IMR-90 (cell line): ENCODE results near the gene ARHGEF7. TPM values are rescaled to one million over a fixed set of nuclear protein-coding genes. Genes with fewer than 3 reads are reported as not detected.

ENCODE experiments used
- ATAC-seq: fragments of 200-7000 bp; cut with Tn5 transposase; 2 replicates; pipeline ENCODE4 v1.9.1; 2020; ENCODE audit warnings: low read depth, mild to moderate bottlenecking, moderate library complexity
- BruUV-seq: library from RNA; stranded (reverse); fragments of 400-500 nt; replicated peaks from 2 replicates; lab custom pipeline; 2021; lab: Mats Ljungman, UMichigan
- CTCF ChIA-PET: fragments of 300-600 bp; formaldehyde crosslinking; extraction: SDS; loops from one replicate; lab custom pipeline; 2021; ENCODE audit warnings: antibody characterized with exemption; lab: Yijun Ruan, JAX
- POLR2A ChIA-PET: fragments of 300-600 bp; sonication (Branson Sonifier 250); formaldehyde crosslinking; loops from one replicate; lab custom pipeline; 2022; ENCODE audit warnings: antibody characterized with exemption; ENCODE audit not compliant: unreplicated experiment; lab: Charles Lee
- DNase-seq: peaks from one replicate; pipeline ENCODE4 v3.0.0; 2013
- H2AFZ ChIP-seq: replicated peaks from 2 replicates; pipeline ENCODE3; 2013; ENCODE audit warnings: low read length, mild to moderate bottlenecking; ENCODE audit not compliant: poor library complexity
- H2AK5ac ChIP-seq: 2 replicates; pipeline ENCODE4 v1.6.1; 2013; ENCODE audit warnings: low read depth, low read length, inconsistent platforms
- H2AK9ac ChIP-seq: replicated peaks from 2 replicates; pipeline ENCODE3; 2013; ENCODE audit warnings: mild to moderate bottlenecking, low read depth, low read length, moderate library complexity; ENCODE audit not compliant: poor library complexity
- H2BK120ac ChIP-seq: 2 replicates; pipeline ENCODE4 v1.6.1; 2013; ENCODE audit warnings: low read depth, low read length, inconsistent platforms
- H2BK15ac ChIP-seq: 3 replicates; pipeline ENCODE4 v1.6.1; 2013; ENCODE audit warnings: low read depth, low read length, inconsistent platforms
- H2BK20ac ChIP-seq: 2 replicates; pipeline ENCODE4 v1.6.1; 2013; ENCODE audit warnings: low read depth, mild to moderate bottlenecking, inconsistent platforms, low read length, moderate library complexity
- H2BK5ac ChIP-seq: 2 replicates; pipeline ENCODE4 v1.6.1; 2013; ENCODE audit warnings: mild to moderate bottlenecking, low read depth, low read length, inconsistent platforms; ENCODE audit not compliant: poor library complexity, severe bottlenecking
- H3K14ac ChIP-seq: replicated peaks from 2 replicates; pipeline ENCODE4 v1.6.1; 2013; ENCODE audit warnings: low read depth, low read length, inconsistent platforms
- H3K18ac ChIP-seq: 2 replicates; pipeline ENCODE4 v1.6.1; 2013; ENCODE audit warnings: low read depth, low read length, control low read depth
- H3K23ac ChIP-seq: 2 replicates; pipeline ENCODE4 v1.6.1; 2013; ENCODE audit warnings: low read depth, low read length, inconsistent platforms
- H3K27ac ChIP-seq: 2 replicates; pipeline ENCODE4 v1.5.1; 2013; ENCODE audit warnings: mild to moderate bottlenecking, control low read depth, low read length; ENCODE audit not compliant: insufficient read depth
- H3K27me3 ChIP-seq: 2 replicates; pipeline ENCODE4 v1.6.1; 2013; ENCODE audit warnings: low read length; ENCODE audit not compliant: control insufficient read depth, insufficient read depth
- H3K36me3 ChIP-seq: 2 replicates; pipeline ENCODE4 v1.6.1; 2013; ENCODE audit warnings: low read length, mixed read lengths; ENCODE audit not compliant: control insufficient read depth, insufficient read depth
- H3K4ac ChIP-seq: 2 replicates; pipeline ENCODE4 v1.6.1; 2013; ENCODE audit warnings: low read depth, low read length, inconsistent platforms
- H3K4me1 ChIP-seq: 2 replicates; pipeline ENCODE4 v1.6.1; 2013; ENCODE audit warnings: low read length, mixed read lengths; ENCODE audit not compliant: control insufficient read depth, insufficient read depth
- H3K4me2 ChIP-seq: 2 replicates; pipeline ENCODE4 v1.6.1; 2013; ENCODE audit warnings: low read depth, mild to moderate bottlenecking, control low read depth, low read length, moderate library complexity
- H3K4me3 ChIP-seq: 2 replicates; pipeline ENCODE4 v1.5.1; 2013; ENCODE audit warnings: low read depth, mild to moderate bottlenecking, control low read depth, low read length, moderate library complexity; ENCODE audit not compliant: insufficient read depth
- H3K56ac ChIP-seq: 2 replicates; pipeline ENCODE4 v1.6.1; 2013; ENCODE audit warnings: low read length, inconsistent platforms; ENCODE audit not compliant: insufficient read depth; ENCODE audit errors: extremely low read depth
- H3K79me1 ChIP-seq, 2 experiments: 2 replicates each; pipeline ENCODE4 v1.6.1; 2013; ENCODE audit warnings: low read length in 2 of 2, inconsistent platforms in 1 of 2, low read depth in 1 of 2
- H3K9ac ChIP-seq: 2 replicates; pipeline ENCODE4 v1.6.1; 2013; ENCODE audit warnings: low read depth, low read length, control low read depth
- H3K9me1 ChIP-seq: 2 replicates; pipeline ENCODE4 v1.6.1; 2013; ENCODE audit warnings: low read length, inconsistent platforms; ENCODE audit not compliant: insufficient read depth
- H3K9me3 ChIP-seq: 2 replicates; pipeline ENCODE4 v1.6.1; 2013; ENCODE audit warnings: low read length; ENCODE audit not compliant: control insufficient read depth, insufficient read depth
- H4K20me1 ChIP-seq: 2 replicates; pipeline ENCODE4 v1.6.1; 2013; ENCODE audit warnings: low read length, inconsistent platforms; ENCODE audit not compliant: insufficient read depth
- H4K5ac ChIP-seq: 2 replicates; pipeline ENCODE4 v1.6.1; 2013; ENCODE audit warnings: mild to moderate bottlenecking, low read depth, low read length, control low read depth
- H4K8ac ChIP-seq, 2 experiments: 2 replicates each; pipeline ENCODE4 v1.6.1; 2013; ENCODE audit warnings: low read depth in 2 of 2, low read length in 2 of 2, control low read depth in 1 of 2, inconsistent platforms in 1 of 2
- H4K91ac ChIP-seq: 2 replicates; pipeline ENCODE4 v1.6.1; 2013; ENCODE audit warnings: low read depth, low read length, inconsistent platforms; ENCODE audit not compliant: insufficient read depth
- FOS ChIP-seq: fragments of 150-350 bp; IDR thresholded peaks from 2 replicates; pipeline ENCODE4 v1.6.1; 2016; ENCODE audit warnings: low read depth, low read length
- MAZ ChIP-seq: IDR thresholded peaks from 2 replicates; pipeline ENCODE4 v1.6.1; 2012; ENCODE audit warnings: low read depth, mild to moderate bottlenecking, low read length, improper control_type of control experiment, moderate library complexity, borderline replicate concordance
- WGBS, 2 experiments: methylation state at CpG; one replicate each; pipeline versions ENCODE4 v1.1.5 to v1.1.7; 2013; ENCODE audit warnings: missing lambda C conversion rate in 2 of 2; ENCODE audit not compliant: insufficient read length in 1 of 2; ENCODE audit errors: extremely low coverage in 2 of 2; 5-methylcytosine and 5-hydroxymethylcytosine counted together
- dilution Hi-C: fragments of 300-500 bp; cut with HindIII; formaldehyde crosslinking; loops from one replicate; pipeline ENCODE4 v1.14.3; 2018; ENCODE audit warnings: low sequenced_read_pairs; ENCODE audit not compliant: unreplicated experiment
- in situ Hi-C: fragments of 300-500 bp; cut with MboI; formaldehyde crosslinking; loops from 3 replicates; pipeline ENCODE4 v1.14.3; 2019; ENCODE audit warnings: low sequenced_read_pairs, inconsistent platforms, mixed read lengths
- intact Hi-C: fragments of 100-400 bp; cut with micrococcal nuclease; formaldehyde crosslinking; loops from 2 replicates; pipeline ENCODE4 v1.10.0; 2022
- polyA plus RNA-seq, 3 experiments: library from polyadenylated mRNA; depleted of rRNA; stranded (reverse); fragments of >200 nt; gene quantifications; 2 replicates each; pipeline ENCODE4 v1.2.3, GENCODE V29; 2012; ENCODE audit warnings: low replicate concordance in 1 of 3
- total RNA-seq: library from RNA; depleted of rRNA; stranded (reverse); fragments of >200 nt; gene quantifications from 2 replicates; pipeline ENCODE4 v1.2.3, GENCODE V29; 2012

Gene ARHGEF7
- total and polyA plus RNA-seq, 2 of the 4 experiments (the other 2 are of a cell fraction) = 32.9 to 59.0 TPM

DNA sequence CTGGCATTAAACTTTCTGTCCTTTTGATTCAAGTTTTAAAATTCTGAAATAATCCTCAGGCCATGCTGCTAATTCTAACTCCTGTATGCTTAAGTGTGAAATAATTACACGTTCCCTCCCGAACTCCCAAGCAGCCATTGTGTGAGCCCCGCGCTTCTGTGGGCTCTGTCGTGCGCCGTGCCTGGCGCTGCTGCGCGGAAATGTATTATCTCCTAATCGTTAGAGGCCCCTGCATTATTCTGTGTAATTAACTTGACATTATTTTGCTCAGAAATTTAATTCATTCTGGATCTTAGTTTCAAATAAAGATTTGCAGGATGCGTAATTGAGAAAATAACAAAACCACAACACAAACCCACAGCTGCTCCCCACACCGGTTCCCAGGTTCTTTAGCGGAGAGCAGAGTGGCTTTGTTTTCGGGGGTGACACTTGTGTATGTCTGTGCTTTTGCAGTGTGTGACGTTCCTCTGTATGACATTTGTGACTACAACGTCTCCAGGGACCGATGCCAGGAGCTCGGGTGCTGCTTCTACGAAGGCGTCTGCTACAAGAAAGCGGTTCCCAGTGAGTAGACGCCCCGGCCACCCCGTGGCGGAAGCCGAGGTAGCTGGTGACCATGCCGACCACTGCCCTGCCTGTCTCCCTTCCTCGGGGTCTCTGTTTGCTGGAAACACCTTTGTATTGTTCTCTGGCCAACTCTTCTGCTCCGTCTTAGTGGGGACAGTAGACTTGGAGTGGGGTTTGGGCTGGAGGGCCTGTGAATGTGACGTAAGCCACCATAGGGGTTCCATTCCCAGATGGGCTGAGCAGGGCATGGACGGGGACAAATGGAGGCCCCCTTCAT is 212.8 kb downstream of the ARHGEF7 start:
- Histone ChIP-seq H4K8ac (no peak overlapping the region), H3K27me3 (peaks cover 6% of the 10 kb centered on the region; the same call in 1 of the 2 replicates), H3K4me1 (no peaks in the 10 kb centered on the region), H3K9ac (no peak overlapping the region), H3K56ac (no peak overlapping the region), H3K23ac (no peak overlapping the region), H3K14ac (no peak overlapping the region), H2BK15ac (no peak overlapping the region), H2BK120ac (no peak overlapping the region), H4K5ac (no peak overlapping the region), H2AK5ac (no peak overlapping the region), H3K79me1 (no peaks in the 10 kb centered on the region), H3K36me3 (no peaks in the 10 kb centered on the region), H3K9me3 (no peaks in the 10 kb centered on the region), H3K27ac (no peak overlapping the region), H2BK20ac (no peak overlapping the region), H3K4me3 (no peak overlapping the region), H3K4me2 (no peak overlapping the region), H3K4ac (no peak overlapping the region), H4K20me1 (no peaks in the 10 kb centered on the region), H2AK9ac (no peak overlapping the region), H3K18ac (no peak overlapping the region), H3K9me1 (no peaks in the 10 kb centered on the region), H2BK5ac (no peak overlapping the region), H2AFZ (no peak overlapping the region), H4K91ac (no peak overlapping the region)
- ChIA-PET CTCF (no interaction called here), POLR2A (no interaction called here)
- intact Hi-C loops = no loop called here
- no TSS peak for BruUV-seq
- ATAC-seq (no peak), DNase-seq (no peak)
- dilution Hi-C loops = no loop called here
- TF ChIP-seq MAZ (no peak), FOS (no peak)
- 75% methylated on average over 2 of the region's 32 CpGs; no CpG with 5 or more reads in 1 of the 2 experiments for WGBS, 2 experiments
- in situ Hi-C loops = no loop called here
